SU-DHL-6 (cell line): ENCODE measurements around the gene FN3KRP.

Experiments used
- H2AFZ ChIP-seq: fragments of 200-600 bp; sonication (generic); 2 replicates; pipeline ENCODE4 v1.6.1; 2014; ENCODE audit warnings: low read depth, mild to moderate bottlenecking, moderate library complexity, mixed read lengths, antibody characterized with exemption, low read length; ENCODE audit not compliant: severe bottlenecking
- H3F3A ChIP-seq: fragments of 200-600 bp; shearing (Covaris generic); 2 replicates; pipeline ENCODE4 v1.6.0; 2016; ENCODE audit warnings: antibody characterized with exemption, mild to moderate bottlenecking; ENCODE audit not compliant: insufficient read depth
- H3K27ac ChIP-seq: fragments of 200-600 bp; sonication (generic); 2 replicates; pipeline ENCODE4 v1.5.1; 2016; ENCODE audit warnings: low read depth, mild to moderate bottlenecking, low read length, moderate library complexity, mixed read lengths
- H3K27me3 ChIP-seq: fragments of 200-600 bp; sonication (generic), shearing (Covaris generic); 2 replicates; pipeline ENCODE4 v1.6.0; 2014; ENCODE audit warnings: mild to moderate bottlenecking, low read length
- H3K36me3 ChIP-seq: fragments of 200-600 bp; sonication (generic); 2 replicates; pipeline ENCODE4 v1.6.1; 2014; ENCODE audit warnings: mild to moderate bottlenecking, low read length, mixed read lengths
- H3K4me2 ChIP-seq: fragments of 300-600, 200-600 bp; shearing (Covaris generic), sonication (generic); 2 replicates; pipeline ENCODE4 v1.6.0; 2014; ENCODE audit warnings: low read length, low read depth, mild to moderate bottlenecking; ENCODE audit not compliant: poor library complexity, severe bottlenecking
- H3K4me3 ChIP-seq: fragments of 200-600 bp; sonication (generic); 2 replicates; pipeline ENCODE4 v1.5.1; 2014; ENCODE audit warnings: antibody characterized with exemption, low read length, mild to moderate bottlenecking, mixed read lengths; ENCODE audit not compliant: insufficient read depth, poor library complexity, severe bottlenecking
- H3K79me2 ChIP-seq: fragments of 200-600 bp; sonication (generic); 2 replicates; pipeline ENCODE4 v1.6.1; 2014; ENCODE audit warnings: mild to moderate bottlenecking, low read length, moderate library complexity; ENCODE audit not compliant: insufficient read depth
- H3K9ac ChIP-seq: fragments of 200-600 bp; sonication (generic); 2 replicates; pipeline ENCODE4 v1.7.0; 2014; ENCODE audit warnings: mild to moderate bottlenecking, low read length
- H3K9me2 ChIP-seq: fragments of 200-600 bp; sonication (generic); replicated peaks from 2 replicates; pipeline ENCODE4 v1.6.1; 2014; ENCODE audit warnings: low read length; ENCODE audit not compliant: insufficient read depth
- H3K9me3 ChIP-seq: fragments of 200-600 bp; sonication (generic); 2 replicates; pipeline ENCODE4 v1.6.1; 2014; ENCODE audit warnings: low read length, mixed read lengths; ENCODE audit not compliant: insufficient read depth
- H4K20me1 ChIP-seq: fragments of 200-600 bp; sonication (generic); 2 replicates; pipeline ENCODE4 v1.6.1; 2014; ENCODE audit warnings: low read depth, mild to moderate bottlenecking, antibody characterized with exemption, low read length, moderate library complexity, mixed read lengths
- CTCF ChIP-seq: fragments of 200-600 bp; sonication (generic); IDR thresholded peaks from one replicate; pipeline ENCODE4 v1.5.1; 2017; ENCODE audit warnings: antibody characterized with exemption, mild to moderate bottlenecking, low read length, moderate library complexity; ENCODE audit not compliant: insufficient read depth, poor library complexity, severe bottlenecking
- EZH2phosphoT487 ChIP-seq: fragments of 200-600 bp; sonication (generic), shearing (Covaris generic); conservative IDR thresholded peaks from 2 replicates; pipeline ENCODE4 v1.6.1; 2018; ENCODE audit warnings: mild to moderate bottlenecking, antibody characterized with exemption, low read length, moderate library complexity, mixed read lengths

Gene FN3KRP

GRCh38 chr17:82718986-82719685 is 2.6 kb downstream of the FN3KRP start:
- Histone ChIP-seq H3K27me3 (no peaks in the 10 kb centered on the region), H2AFZ (no peak overlapping the region), H3K4me3 (no peak overlapping the region), H3K27ac (no peak overlapping the region), H4K20me1 (no peaks in the 10 kb centered on the region), H3F3A (no peaks in the 10 kb centered on the region), H3K36me3 (0 out of 2 replicates have a peak, but pooled peaks cover 3% of the 10 kb centered on the region), H3K4me2 (no peak overlapping the region), H3K9me3 (no peaks in the 10 kb centered on the region), H3K9me2 (no peaks in the 10 kb centered on the region), H3K79me2 (peaks cover 16% of the 10 kb centered on the region), H3K9ac (no peak overlapping the region)
- TF ChIP-seq EZH2phosphoT487 (no peak), CTCF (no peak)

GRCh38 chr17:82720204-82720603 is 3.7 kb downstream of the FN3KRP start:
- no peaks in the 10 kb centered on the region for H4K20me1 ChIP-seq
- H3K9me3 ChIP-seq: no peaks in the 10 kb centered on the region
- H3K27me3 ChIP-seq: no peaks in the 10 kb centered on the region
- no peak overlapping the region for H3K27ac ChIP-seq
- 0 out of 2 replicates have a peak, but pooled peaks cover 3% of the 10 kb centered on the region for H3K36me3 ChIP-seq
- peaks cover 16% of the 10 kb centered on the region for H3K79me2 ChIP-seq
- no peak overlapping the region for H3K9ac ChIP-seq
- H3K4me3 ChIP-seq: no peak overlapping the region
- TF ChIP-seq CTCF: no peak
- TF ChIP-seq EZH2phosphoT487: no peak
- H3K4me2 ChIP-seq: no peak overlapping the region
- H3F3A ChIP-seq: no peaks in the 10 kb centered on the region
- H2AFZ ChIP-seq: no peak overlapping the region
- H3K9me2 ChIP-seq: no peaks in the 10 kb centered on the region

GRCh38 chr17:82722341-82723013 is 6.0 kb downstream of the FN3KRP start:
- TF ChIP-seq CTCF (no peak), EZH2phosphoT487 (no peak)
- Histone ChIP-seq H3K27me3 (no peaks in the 10 kb centered on the region), H3K79me2 (peaks cover 11% of the 10 kb centered on the region), H3K9me3 (no peaks in the 10 kb centered on the region), H3F3A (no peaks in the 10 kb centered on the region), H4K20me1 (no peaks in the 10 kb centered on the region), H3K9me2 (no peaks in the 10 kb centered on the region), H3K36me3 (0 out of 2 replicates have a peak, but pooled peaks cover 3% of the 10 kb centered on the region), H2AFZ (no peak overlapping the region), H3K27ac (no peak overlapping the region), H3K4me2 (no peak overlapping the region), H3K4me3 (no peak overlapping the region), H3K9ac (no peak overlapping the region)
